PC-3 (cell line): Measurements from ENCODE around the gene EDAR.

Experiments
- EZH2 ChIP-seq: fragments of 300-600 bp; sonication (generic); IDR thresholded peaks from one replicate; pipeline ENCODE4 v1.6.1; 2017; ENCODE audit warnings: antibody characterized with exemption, mild to moderate bottlenecking, low read length; ENCODE audit not compliant: unreplicated experiment
- TF ChIP-seq, protein P1 (sequence below): fragments of 300-600 bp; sonication (generic); conservative IDR thresholded peaks from 2 replicates; pipeline ENCODE4 v1.5.1; 2017; ENCODE audit warnings: antibody characterized with exemption, low read depth, mild to moderate bottlenecking, low read length

DNA sequence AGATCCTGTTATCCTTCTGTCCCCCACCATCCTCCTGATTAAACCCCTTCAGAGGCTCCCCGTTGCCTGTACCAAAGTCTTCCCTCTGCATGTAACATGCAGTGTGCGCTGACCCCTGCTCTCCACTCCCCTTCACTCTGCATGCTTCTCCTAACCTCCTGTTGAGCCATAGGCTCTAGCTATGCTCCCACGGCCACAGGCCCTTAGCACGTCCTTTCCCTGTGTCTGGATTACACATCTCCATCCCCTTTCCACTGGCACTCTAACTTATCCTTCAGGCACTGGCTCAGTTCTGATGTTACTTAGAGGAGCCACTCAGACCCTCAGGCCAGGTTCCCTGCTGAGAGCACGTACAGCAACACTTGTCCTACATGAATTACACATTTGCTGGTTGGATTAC is 29.4 kb upstream of the EDAR start:
- TF ChIP-seq, protein P1, sequence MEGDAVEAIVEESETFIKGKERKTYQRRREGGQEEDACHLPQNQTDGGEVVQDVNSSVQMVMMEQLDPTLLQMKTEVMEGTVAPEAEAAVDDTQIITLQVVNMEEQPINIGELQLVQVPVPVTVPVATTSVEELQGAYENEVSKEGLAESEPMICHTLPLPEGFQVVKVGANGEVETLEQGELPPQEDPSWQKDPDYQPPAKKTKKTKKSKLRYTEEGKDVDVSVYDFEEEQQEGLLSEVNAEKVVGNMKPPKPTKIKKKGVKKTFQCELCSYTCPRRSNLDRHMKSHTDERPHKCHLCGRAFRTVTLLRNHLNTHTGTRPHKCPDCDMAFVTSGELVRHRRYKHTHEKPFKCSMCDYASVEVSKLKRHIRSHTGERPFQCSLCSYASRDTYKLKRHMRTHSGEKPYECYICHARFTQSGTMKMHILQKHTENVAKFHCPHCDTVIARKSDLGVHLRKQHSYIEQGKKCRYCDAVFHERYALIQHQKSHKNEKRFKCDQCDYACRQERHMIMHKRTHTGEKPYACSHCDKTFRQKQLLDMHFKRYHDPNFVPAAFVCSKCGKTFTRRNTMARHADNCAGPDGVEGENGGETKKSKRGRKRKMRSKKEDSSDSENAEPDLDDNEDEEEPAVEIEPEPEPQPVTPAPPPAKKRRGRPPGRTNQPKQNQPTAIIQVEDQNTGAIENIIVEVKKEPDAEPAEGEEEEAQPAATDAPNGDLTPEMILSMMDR, result no peak
- no peak for TF ChIP-seq EZH2
